SHP77 treated with DMSO at 0.1 percent for 48 hours (cell line): ENCODE results near the gene AMPH.

Experiments used
- DNase-seq: peaks from one replicate; lab custom pipeline; 2025; lab: John Stamatoyannopoulos, UW

Gene AMPH

DNA sequence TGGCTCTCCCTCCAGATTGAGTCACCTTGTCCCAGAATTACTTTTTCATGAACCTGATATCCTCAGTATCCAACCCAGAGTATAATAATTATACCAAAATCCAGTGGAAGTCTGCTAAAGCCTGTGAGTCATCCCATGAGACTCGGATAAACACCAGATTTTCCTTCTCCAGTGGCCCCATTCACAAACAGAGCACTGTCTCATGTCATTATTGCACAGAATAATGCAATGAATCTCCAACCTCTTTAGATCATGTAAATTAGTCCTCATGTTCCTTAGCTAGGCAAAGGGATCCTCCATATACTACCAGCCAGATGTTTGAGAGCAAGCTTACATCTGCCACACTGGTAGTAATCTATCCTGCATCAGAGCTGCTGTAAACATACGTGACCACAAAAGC lies 89.0 kb downstream of the AMPH start:
- DNase-seq = no peak

- DNase-seq = no peak
Observed at GRCh38 chr7:38541440-38541839, 89.7 kb downstream of the AMPH start.

- DNase-seq = no peak
Observed at GRCh38 chr7:38539477-38540081, 91.6 kb downstream of the AMPH start.

GRCh38 chr7:38535073-38535472 lies 96.1 kb downstream of the AMPH start:
- no peak for DNase-seq

GRCh38 chr7:38525857-38526256 lies 105.3 kb downstream of the AMPH start:
- DNase-seq = no peak

DNA sequence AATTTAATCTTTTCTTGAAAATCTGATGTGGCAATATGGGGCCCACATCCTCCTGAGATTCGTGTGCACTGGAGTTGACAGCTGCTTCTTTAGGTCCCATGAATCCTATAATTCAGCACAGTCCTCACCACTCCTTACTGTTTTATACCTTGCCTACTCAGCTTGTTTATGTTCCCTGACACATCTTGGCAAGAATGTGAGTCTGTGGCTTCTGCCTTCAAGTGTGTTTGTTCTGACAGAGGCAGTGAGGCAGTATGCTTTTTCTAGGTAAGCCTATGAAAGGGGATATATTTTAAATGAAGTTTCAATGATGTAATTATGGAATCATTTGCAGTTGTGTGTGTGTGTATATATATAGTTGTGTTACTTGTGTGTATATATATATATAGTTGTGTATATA lies 106.4 kb downstream of the AMPH start:
- DNase-seq = no peak

- no peak for DNase-seq
Observed at GRCh38 chr7:38520741-38521140, 110.4 kb downstream of the AMPH start.

- DNase-seq = no peak
Observed at GRCh38 chr7:38518541-38518940, 112.6 kb downstream of the AMPH start.

DNA sequence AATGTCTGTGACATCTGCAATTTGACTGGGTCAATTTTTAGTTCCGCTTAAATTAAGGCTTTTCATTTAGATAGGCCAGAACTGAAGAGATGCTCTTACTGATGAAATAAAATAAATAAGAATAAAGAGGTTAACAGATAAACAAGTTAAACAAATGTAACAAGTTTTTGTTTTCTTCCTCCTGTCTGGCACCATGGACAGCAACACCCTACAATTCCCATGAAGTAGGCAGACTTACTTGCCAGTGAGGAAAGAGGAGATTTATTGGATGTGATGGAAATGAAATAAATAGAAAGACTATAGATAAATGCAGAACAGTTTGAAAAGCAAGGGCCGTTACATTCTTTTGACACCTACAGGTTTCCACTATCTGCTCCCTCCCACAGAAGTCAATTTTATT lies 118.5 kb downstream of the AMPH start:
- DNase-seq = no peak

DNA sequence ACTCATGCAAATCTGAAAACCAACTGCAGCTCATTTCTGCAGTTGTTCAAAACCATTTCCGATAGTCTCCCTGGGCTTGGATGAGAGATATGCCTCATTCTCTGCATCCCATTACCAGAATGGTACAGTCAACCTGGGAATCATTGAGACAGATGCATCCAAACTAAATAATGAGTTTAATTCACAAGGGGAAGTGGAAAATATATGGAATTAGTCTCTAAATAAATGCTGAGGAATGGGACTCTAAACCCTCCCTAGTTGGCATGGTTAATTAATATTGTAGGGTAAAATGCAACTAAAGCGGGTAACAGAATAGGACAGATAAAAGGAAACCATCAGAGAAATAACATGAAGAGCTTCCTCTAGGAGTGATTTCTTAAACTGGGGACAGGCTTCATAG lies 118.9 kb downstream of the AMPH start:
- DNase-seq = no peak

GRCh38 chr7:38507384-38507783 lies 123.8 kb downstream of the AMPH start:
- DNase-seq = no peak

- no peak for DNase-seq
Observed at GRCh38 chr7:38506756-38507155, 124.4 kb downstream of the AMPH start.

- no peak for DNase-seq
Observed at GRCh38 chr7:38506004-38506403, 125.2 kb downstream of the AMPH start.

- DNase-seq = no peak
Observed at GRCh38 chr7:38504684-38505083, 126.5 kb downstream of the AMPH start.

GRCh38 chr7:38502848-38503247 lies 128.3 kb downstream of the AMPH start:
- DNase-seq = no peak

DNA sequence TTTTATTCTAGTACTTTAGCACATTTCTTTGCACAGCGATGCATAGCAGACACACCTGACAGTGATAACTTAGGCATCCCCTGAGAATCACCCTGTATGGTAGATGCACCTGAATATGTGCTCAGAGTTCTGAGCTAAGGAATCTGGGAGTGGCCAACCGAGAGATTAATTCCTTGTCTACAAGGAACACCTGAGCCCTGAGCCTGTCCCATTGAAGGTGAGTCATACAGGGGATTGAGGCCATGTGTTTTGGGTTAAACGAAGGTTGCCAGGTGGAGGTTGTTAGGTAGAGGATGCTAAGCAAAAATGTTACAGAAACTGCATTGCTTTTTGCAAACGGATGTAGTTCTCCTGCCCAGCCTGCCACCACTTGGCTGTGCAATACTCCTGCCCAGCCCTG lies 128.9 kb downstream of the AMPH start:
- no peak for DNase-seq

DNA sequence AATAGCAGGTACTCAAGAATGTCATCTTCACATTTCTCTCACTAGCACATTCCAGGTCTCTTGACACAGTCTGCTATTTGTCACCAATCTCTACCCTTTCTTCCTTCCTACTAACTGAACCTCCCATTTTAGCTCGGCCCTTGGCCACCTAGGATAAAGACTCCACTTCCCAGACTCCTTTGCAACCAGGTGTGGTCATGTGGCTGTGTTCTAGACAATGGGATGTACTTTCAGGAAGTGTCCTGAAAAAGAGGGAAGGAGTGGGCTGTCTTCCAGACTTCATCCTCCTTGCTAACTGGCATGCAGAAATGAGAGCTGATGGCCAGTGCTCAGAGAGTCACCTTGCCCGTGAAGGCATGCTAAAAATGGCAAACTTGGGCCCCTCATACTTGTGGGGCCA lies 139.2 kb downstream of the AMPH start:
- DNase-seq = no peak

- DNase-seq = no peak
Observed at GRCh38 chr7:38482521-38482920, 148.7 kb downstream of the AMPH start.

DNA sequence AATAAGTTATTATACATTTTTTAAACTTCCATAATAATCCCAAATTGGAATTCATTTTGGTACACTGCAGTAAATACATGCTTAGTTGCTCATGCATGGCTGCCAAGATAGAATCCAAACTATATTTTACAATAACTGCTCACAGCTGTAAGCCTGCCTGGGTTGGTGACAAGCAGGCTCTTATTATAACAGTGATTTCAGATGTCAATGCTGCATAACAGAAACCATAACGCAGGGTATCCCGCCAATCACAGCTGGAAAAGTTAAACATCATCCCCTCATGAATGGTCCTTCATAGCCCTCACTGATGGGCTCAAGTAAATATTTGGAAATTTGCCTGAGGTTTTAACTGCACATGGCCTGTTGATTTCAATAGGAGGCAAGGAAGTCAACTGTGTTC lies 149.8 kb downstream of the AMPH start:
- no peak for DNase-seq

DNA sequence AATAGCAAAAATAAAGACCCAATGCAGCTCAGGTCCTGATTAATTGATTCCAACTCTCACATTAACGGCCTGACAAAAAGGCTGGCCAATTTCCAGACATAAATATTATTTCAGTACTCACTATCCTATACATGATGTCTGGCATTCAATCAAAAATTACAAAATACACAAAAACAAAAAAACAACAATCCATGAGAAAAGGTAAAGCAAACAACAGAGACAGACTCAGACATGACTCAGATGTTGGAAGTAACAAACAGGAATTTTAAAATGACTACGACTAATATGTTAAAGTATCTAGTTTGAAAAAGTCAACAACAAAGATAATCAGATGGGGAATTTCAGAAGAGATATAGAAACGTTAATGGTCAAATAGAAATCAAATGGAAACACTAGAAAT lies 152.8 kb downstream of the AMPH start:
- no peak for DNase-seq

- DNase-seq = no peak
Observed at GRCh38 chr7:38477333-38477732, 153.8 kb downstream of the AMPH start.

DNA sequence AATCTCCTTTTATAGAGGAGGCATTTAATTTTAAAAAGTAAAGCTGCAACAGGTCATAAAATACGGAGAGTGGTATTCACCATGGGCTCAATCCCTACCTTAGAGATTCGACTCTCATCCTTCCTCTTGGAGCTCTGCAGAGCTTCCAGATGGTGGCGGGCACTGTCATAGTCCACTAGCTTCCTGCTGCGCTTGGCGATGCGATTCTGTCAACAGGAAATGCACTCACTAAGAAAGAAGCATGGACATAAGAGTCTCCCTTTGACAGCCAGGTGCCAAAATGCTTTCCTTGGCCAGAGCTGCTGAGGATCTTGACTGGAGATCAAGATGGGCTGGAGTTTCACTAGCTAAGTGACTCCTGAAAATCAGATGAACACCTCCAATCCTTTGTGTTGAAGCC lies 154.4 kb downstream of the AMPH start:
- no peak for DNase-seq

DNA sequence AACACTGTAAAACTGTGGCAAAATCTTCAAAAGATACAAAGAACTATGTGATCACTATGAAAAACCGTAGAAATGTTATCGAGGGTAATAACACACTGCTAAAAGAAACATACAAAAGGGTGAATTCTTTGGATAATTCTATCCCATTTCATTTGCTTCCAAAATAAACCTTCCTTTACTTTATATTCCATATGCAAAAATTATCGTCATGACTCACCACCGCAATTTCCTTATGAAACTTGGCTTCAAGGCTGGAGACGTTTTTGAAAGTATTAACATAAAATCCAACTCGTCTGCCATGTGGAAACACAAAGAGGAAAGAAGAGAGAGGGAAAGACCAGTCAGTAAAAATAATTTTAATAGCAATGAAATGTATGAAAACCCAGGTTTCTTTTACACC lies 165.2 kb downstream of the AMPH start:
- DNase-seq = no peak

- no peak for DNase-seq
Observed at GRCh38 chr7:38463277-38464225, 167.6 kb downstream of the AMPH start.
